GM03348 (cell line): ENCODE measurements around the gene ZNF274.
"Not testable (repeated sequence)": the region's sequence is repeated elsewhere in the genome, so short reads cannot be mapped to it uniquely, and the experiment has no call there.

Experiments
- DNase-seq: peaks from one replicate; pipeline ENCODE4 v3.0.0; 2012; ENCODE audit warnings: low spot score

Gene ZNF274

GRCh38 chr19:58182989-58183816 lies at the start of gene ZNF274:
TSS of gene ZNF274 (plus strand) at chr19:58183061. CDS start at chr19:58183966, 905 bp downstream.
- DNase-seq, result peak; percentile 96

- no peak for DNase-seq
Observed at GRCh38 chr19:58134244-58134643, 48.6 kb upstream of the ZNF274 start.

DNA sequence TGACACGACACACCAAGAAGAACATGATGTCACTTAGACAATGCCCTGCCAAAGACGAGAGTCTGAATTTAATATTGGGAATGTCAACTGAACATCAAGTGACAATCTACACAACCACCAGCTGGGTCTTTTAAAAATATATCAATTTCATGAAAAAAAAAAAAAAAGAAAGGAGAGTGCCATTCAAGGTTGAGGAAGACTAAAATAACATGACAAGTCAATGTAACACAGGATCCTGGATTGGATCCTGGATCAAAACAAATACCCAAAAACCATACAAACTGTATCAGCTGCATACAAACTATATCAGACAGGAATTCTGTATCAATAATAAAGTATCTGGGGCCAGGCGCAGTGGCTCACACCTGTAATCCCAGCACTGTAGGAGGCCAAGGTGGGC lies 37.0 kb upstream of the ZNF274 start:
- no peak for DNase-seq

- not testable (repeated sequence) for DNase-seq
Observed at GRCh38 chr19:58147475-58147874, 35.4 kb upstream of the ZNF274 start.

DNA sequence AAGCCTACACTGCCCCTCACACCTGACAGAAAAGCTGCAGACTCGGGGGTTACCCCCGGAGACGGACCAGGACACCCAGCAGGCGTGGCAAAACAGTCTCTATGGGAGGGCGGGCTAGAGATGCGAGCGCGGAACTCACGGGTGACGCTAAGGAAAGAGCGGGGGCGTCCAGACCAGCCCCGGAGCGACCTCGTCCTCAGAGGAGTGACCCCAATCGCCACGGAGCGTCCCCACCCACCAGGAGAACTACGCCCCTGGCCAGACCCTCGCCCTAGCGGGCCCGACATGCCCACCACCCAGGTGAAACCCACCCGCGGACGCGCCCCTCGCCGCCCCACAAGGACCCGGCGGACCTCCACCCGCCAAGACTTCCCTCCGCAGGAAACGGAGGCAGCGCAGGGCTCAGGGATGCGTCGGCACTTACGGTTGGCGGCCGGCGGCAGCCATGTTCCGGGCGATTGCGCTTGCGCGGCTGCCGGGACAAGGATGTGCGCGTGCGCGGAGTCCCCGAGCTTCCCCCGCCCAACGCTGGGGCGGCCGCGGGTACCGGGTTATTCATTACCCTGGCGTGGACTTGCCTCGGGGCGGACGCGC lies 32.4 kb upstream of the ZNF274 start, which contains the start of gene ZNF329:
Gene ZNF329, minus strand, starts transcription at position 462 of the 594 bp plus-strand sequence. CDS start 21,286 bp downstream, outside the sequence.
- DNase-seq, result peak; percentile 99

DNA sequence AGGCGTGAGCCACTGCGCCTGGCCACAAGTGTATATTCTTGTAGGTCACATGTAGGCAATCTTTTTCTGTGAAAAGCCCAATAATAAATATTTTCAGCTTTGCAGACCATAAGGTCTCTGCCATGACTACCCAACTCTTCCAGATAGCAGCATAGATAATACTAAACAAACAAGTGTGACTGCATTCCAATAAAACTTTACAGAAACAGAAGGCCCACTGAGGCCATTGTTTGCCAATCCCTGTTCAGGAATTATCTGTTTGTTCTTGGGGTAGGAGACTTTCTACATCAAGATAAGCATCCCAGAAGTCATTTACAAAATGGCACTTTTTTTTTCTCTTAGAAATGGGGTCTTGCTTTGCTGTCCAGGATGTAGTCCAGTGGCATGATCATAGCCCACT lies 29.5 kb upstream of the ZNF274 start:
- no peak for DNase-seq

DNA sequence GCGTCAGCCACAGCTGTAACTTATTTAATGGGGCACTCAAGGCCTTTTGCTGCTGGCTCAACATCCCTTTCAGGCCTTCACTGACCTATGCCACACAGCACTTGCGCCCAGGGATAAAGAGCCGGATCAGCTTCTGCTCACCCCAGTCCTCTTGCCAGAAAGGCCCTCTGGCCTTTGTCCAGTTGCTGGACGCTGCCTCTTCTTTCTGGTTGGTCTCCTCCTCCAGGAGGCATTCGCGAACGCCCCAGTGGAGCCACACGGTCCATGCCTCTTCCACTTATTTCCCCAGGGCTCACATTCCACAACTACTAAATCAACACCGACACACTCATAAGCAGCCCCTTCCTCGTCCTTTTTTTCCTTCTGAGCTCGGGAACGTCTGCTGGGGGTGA lies 28.6 kb upstream of the ZNF274 start:
- peak; percentile 58 for DNase-seq

GRCh38 chr19:58154679-58155648 lies 27.9 kb upstream of the ZNF274 start:
- DNase-seq, result peak; percentile 97

DNA sequence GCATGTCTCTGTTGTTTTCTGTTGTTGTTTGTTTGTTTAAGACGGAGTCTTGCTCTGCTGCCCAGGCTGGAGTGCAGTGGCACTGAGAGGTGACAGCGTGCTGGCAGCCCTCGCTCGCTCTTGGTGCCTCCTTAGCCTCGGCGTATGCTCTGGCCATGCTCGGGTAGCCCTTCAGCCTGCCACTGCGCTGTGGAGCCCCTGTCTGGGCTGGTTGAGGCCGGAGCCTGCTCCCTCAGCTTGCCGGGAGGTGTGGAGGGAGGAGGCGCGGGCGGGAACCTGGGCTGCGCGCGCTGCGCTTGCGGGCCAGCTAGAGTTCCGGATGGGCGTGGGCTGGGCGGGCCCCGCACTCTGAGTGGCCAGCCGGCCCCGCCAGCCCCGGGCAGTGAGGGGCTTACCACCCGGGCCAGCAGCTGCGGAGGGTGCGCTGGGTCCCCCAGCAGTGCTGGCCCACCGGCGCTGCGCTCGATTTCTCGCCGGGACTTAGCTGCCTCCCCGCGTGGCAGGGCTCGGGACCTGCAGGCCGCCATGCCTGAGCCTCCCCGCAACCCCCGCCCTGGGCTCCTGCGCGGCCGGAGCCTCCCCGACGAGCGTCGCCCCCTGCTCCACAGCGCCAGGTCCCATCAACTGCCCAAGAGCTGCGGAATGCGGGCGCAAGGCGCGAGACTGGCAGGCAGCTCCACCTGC lies 25.7 kb upstream of the ZNF274 start:
- DNase-seq, result no peak

DNA sequence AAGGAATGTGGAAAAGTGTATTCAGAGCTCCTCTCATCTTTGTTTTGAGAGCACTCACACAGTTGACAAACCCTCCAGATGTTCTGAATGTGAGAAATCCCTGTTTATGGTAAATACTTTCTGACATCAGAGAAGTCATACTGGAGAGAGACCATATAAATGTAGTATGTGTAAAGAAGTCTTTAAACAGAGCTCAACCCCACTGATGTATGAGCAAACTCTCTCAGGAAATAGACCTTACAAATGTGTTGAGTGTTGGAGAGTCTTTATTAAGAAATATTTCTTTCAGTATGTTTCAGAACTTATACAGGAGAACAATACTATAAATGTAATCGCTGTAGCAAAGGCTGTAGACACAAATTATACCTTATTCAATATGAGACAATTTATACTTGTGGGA lies 16.6 kb upstream of the ZNF274 start:
- DNase-seq, result no peak

DNA sequence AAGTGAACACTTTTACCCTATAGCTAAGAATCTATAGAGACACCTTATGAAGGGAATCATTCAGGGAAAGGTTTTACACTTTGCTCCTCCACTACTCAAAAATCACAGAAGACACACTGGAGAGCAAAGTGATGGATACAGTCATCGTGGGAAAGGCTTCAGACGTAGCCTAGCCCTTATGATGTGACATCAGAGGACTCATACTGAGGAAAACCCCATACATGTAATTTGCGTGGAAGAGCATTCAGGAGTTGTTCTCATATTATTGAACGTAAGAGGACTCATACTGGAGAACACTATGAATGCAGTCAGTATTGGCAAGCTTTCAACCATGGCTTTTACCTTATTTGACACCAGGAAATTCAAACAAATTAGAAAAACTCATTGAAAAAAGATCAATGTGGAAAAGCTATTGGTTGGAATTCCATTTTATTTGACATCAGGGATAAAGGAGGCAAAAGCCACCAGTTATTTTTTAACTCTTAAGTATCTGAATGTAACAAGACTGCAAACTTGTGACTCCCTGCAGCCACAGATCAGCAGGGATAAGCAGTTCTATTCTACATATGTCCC lies 16.1 kb upstream of the ZNF274 start:
- DNase-seq, result no peak

DNA sequence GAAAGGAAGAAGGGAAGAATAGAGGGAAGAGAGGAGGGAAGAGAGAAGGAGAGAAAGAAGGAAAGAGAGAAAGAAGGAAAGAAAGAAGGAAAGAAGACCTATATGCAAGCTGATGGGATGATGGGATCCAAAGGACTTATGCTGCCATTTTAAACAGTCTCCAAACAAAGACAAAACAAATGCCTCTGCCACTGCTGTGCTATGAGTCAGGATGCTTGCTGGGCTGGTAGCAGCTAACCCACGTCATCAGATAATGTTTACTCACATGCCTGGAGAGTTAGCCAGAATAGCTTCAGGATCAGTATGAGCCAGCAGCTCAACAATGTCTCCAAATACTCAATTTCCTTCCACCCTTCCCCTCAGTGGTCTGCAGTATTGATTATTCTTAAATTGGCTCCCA lies 12.0 kb upstream of the ZNF274 start:
- DNase-seq, result no peak

DNA sequence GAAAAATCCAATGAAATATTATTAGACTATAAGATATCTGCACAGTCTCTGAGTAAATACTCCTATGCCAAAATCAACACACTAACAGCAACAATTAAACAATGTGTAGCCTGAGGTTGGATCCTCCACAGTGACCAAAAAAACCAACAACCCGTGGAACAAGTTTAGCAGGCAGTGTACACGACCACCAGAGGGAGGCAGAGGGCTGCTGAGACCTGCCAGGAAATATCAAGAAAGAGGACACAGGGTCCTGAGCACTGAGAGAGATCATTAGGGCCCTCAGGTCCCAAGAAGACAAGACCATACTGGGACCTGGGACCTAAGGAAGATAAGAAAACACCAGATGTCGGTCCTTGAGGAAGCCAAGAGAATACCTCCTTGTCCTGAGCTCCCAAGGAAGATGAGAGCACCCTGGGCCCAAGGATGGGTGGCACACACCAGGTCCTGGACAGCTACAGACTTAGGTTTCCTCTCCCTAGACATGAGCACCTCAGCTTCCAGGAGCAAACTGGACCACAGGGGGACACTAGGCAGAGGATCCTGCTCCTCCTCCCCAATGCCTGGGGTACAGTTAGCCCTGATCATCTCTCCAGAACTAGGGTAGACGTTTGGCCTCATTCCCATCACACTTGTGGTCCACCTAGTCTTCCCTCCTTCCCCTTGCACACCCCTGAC lies 822 bp upstream of the ZNF274 start:
- DNase-seq, result no peak

DNA sequence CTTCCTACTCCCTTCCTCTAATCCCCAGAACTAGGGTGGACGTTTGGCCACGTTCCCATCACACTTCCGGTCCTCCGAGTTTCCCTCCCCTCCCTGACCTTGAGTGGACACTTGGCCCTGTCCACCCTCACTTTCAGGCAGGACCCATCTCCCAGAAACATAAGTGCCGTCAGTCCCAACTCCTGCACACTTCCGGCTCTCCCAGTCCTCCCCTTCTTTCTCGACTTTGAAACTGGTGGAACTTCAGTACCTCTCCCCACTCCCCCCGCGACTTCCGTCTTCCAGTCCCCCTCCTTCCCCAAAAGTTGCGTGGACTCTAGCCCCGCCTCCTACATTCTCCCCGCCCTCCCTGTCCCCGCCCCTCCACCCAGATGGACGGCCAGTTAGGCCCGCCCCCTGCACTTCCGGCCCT lies 278 bp upstream of the ZNF274 start:
- peak; percentile 95 for DNase-seq

- no peak for DNase-seq
Observed at GRCh38 chr19:58183817-58184215, 955 bp downstream of the ZNF274 start.

DNA sequence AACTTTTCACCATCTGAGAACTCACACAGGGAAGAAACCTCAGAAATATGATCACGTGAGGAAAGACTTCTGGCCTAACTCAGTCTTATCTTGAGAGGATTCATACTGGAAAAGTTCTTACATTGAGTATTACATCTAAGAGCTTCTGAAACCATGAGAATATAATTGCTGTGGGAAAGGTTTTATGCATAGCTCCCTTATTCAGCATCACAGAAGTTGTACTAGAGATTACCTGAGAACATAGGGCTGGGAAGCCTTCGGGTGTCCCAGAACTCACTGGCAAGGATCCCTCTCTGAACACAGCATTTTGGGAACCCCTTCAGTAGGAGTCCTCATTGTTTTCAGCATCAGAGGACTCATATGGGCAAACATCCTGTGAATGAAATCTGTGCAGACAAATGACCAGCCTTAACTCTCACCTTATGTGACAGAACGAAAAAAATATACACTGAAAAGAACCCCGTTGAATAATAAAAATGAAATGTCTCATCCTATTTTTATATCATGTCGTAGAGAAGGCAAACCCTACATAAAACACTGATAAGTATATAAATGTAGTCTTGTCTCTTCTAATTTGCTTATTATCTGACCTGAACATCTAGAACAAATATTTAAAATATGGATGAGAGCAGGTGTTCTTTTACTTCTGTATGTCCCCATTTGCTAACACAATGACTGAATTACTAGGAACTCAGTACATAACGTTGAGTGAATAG lies 14.2 kb downstream of the ZNF274 start:
- no peak for DNase-seq

GRCh38 chr19:58203814-58204475 lies 21.1 kb downstream of the ZNF274 start:
- DNase-seq, result no peak

DNA sequence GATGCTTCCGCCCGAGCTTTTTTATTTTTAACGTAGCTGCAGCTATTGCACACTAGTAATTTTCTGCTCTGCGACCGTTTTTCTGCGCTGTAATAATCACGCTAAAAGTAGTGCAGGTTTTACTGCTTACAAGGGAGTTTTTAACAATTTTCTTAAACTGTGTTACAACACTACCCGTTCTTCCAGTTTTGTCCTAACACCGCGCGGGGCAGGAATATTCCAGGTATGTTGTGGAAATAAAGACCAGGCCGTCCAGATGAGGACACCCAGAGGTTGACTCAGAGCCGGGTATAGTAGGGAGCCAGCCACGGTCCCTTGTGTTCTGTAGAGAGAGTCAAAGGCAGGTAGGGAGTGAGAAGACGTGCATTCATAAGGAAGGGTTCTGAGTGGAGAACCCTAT lies 21.7 kb downstream of the ZNF274 start:
- no peak for DNase-seq

DNA sequence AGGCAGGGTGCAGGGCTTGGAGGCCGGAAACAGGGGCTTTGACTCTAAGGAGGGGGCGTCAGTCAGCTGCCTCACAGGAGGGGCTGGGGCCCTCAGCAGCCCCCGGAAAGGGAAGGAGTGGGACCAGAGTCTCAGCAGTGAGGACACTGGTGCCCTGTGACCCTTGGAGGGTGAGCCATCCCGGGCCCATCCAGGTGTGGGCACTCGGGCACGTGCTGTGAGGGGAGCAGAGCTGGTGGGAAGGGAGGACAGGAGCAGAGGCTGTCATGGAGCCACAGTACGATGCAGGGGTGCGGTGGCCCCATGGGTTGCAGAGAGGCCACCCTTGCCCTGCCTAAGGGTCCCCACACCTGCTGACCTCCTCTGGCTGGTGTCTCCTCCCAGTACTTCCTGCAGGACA lies 26.7 kb downstream of the ZNF274 start:
- no peak for DNase-seq
